GM12878 (cell line): ENCODE results near the gene ARL16. TPM values are rescaled to one million over a fixed set of nuclear protein-coding genes. Genes with fewer than 3 reads are reported as not detected.
A peak's percentile ranks its signal among the peaks of the same experiment; 100 is the strongest.

Experiments used
- ATAC-seq: fragments of 200-7000 bp; cut with Tn5 transposase; 3 replicates; pipeline ENCODE4 v1.9.1; 2020; ENCODE audit warnings: mild to moderate bottlenecking, moderate library complexity
- BruUV-seq: library from RNA; stranded (reverse); fragments of 400-500 nt; replicated peaks from 2 replicates; lab custom pipeline; 2021; lab: Mats Ljungman, UMichigan
- CTCF ChIA-PET: fragments of 300-600 bp; sonication (Branson Sonifier 250); formaldehyde crosslinking; extraction: SDS; loops from one replicate; lab custom pipeline; 2021; ENCODE audit warnings: inconsistent platforms; lab: Yijun Ruan, JAX
- POLR2A ChIA-PET: fragments of 350-600 bp; formaldehyde crosslinking; extraction: SDS; loops from one replicate; lab custom pipeline; 2021; ENCODE audit warnings: inconsistent platforms; lab: Charles Lee
- RAD21 ChIA-PET: fragments of 300-600 bp; sonication (Branson Sonifier 250); formaldehyde crosslinking; loops from one replicate; lab custom pipeline; 2023; ENCODE audit warnings: antibody characterized with exemption; ENCODE audit not compliant: unreplicated experiment; lab: Charles Lee
- SMC1A ChIA-PET: fragments of 300-600 bp; sonication (Branson Sonifier 250); formaldehyde crosslinking; loops from one replicate; lab custom pipeline; 2023; ENCODE audit not compliant: unreplicated experiment, uncharacterized antibody; lab: Charles Lee
- DNase-seq: peaks from one replicate; pipeline ENCODE4 v3.0.0-alpha.2; 2011; ENCODE audit warnings: low read depth, low spot score
- FAIRE-seq: peaks from 3 replicates; lab custom pipeline; 2011; peaks lifted over from hg19 to GRCh38; lab: Jason Lieb, UNC
- H2AFZ ChIP-seq: 2 replicates; pipeline ENCODE4 v1.6.0; 2011; ENCODE audit warnings: low read depth, low read length, control low read depth; ENCODE audit not compliant: control insufficient read depth
- H3K27ac ChIP-seq: 2 replicates; pipeline ENCODE4 v1.5.1; 2011; ENCODE audit warnings: control low read depth; ENCODE audit not compliant: control insufficient read depth, insufficient read depth
- H3K27me3 ChIP-seq, 2 experiments: replicated peaks in 1 of 2; 2 replicates each; pipeline versions ENCODE4 v1.6.0 to v1.6.1; 2011; ENCODE audit warnings: low read length in 1 of 2; ENCODE audit not compliant: control insufficient read depth in 2 of 2, insufficient read depth in 2 of 2
- H3K36me3 ChIP-seq, 2 experiments: 2 replicates each; pipeline ENCODE4 v1.5.1; 2011; ENCODE audit warnings: low read length in 1 of 2; ENCODE audit not compliant: control insufficient read depth in 2 of 2, insufficient read depth in 2 of 2
- H3K4me1 ChIP-seq: 2 replicates; pipeline ENCODE4 v1.6.1; 2011; ENCODE audit warnings: mild to moderate bottlenecking, low read length, moderate library complexity, mixed read lengths; ENCODE audit not compliant: control insufficient read depth, insufficient read depth
- H3K4me2 ChIP-seq: 2 replicates; pipeline ENCODE4 v1.6.0; 2011; ENCODE audit warnings: control low read depth; ENCODE audit not compliant: control insufficient read depth, insufficient read depth
- H3K4me3 ChIP-seq: fragments of 200-600 bp; sonication (generic); 2 replicates; pipeline ENCODE4 v1.5.1; 2016
- H3K79me2 ChIP-seq: 2 replicates; pipeline ENCODE4 v1.6.0; 2011; ENCODE audit warnings: low read length; ENCODE audit not compliant: control insufficient read depth, insufficient read depth
- H3K9ac ChIP-seq: 2 replicates; pipeline ENCODE4 v1.8.0; 2011; ENCODE audit warnings: low read length, control low read depth, mixed read lengths; ENCODE audit not compliant: control insufficient read depth, insufficient read depth
- H3K9me3 ChIP-seq: replicated peaks from 3 replicates; pipeline ENCODE4 v1.5.1; 2011; ENCODE audit warnings: mild to moderate bottlenecking, low read length; ENCODE audit not compliant: control insufficient read depth, insufficient read depth
- H4K20me1 ChIP-seq: 2 replicates; pipeline ENCODE4 v1.6.0; 2011; ENCODE audit not compliant: control insufficient read depth, insufficient read depth
- FOXK2 ChIP-seq: fragments of 450-650 bp; IDR thresholded peaks from 2 replicates; pipeline ENCODE4 v1.6.1; 2017; ENCODE audit warnings: mild to moderate bottlenecking, moderate library complexity
- NBN ChIP-seq: fragments of 450-650 bp; IDR thresholded peaks from 2 replicates; pipeline ENCODE4 v1.6.1; 2016
- POLR2AphosphoS5 ChIP-seq: IDR thresholded peaks from 2 replicates; pipeline ENCODE4 v1.6.1; 2011; ENCODE audit warnings: mild to moderate bottlenecking, low read length, inconsistent platforms
- WGBS: methylation state at CpG from one replicate; pipeline ENCODE4 v1.1.6; 2016; ENCODE audit warnings: low lambda C conversion rate; ENCODE audit not compliant: insufficient replicate concordance, insufficient coverage; ENCODE audit errors: missing lambda C conversion rate; 5-methylcytosine and 5-hydroxymethylcytosine counted together
- in situ Hi-C: fragments of 300-500 bp; cut with MboI; formaldehyde crosslinking; loops from 9 replicates; pipeline ENCODE4 v1.14.3; 2018; ENCODE audit warnings: mixed read lengths
- intact Hi-C: fragments of 100-400 bp; cut with micrococcal nuclease; formaldehyde crosslinking; loops from one replicate; pipeline ENCODE4 v1.14.2; 2022; ENCODE audit not compliant: unreplicated experiment
- polyA plus RNA-seq, 11 experiments: library from polyadenylated mRNA; depleted of rRNA in 4 of 11; unstranded in 6 of 11; stranded (reverse) in 5 of 11; fragments of >200 nt; fragmentation: Nextera tagmentation in 4 of 11; fragmentation: Illumina TruSeq in 1 of 11; extraction: Ambion mirVana in 4 of 11; extraction: Trizol in 1 of 11; gene quantifications; 1 replicate in 1 of 11; 2 replicates in 10 of 11; pipeline versions ENCODE4 v1.2.1 to v1.2.3, GENCODE V29; 2011 to 2016; ENCODE audit warnings: inconsistent platforms in 2 of 11, missing spikeins in 2 of 11, low read depth in 1 of 11
- total RNA-seq, 4 experiments: library from RNA; depleted of rRNA in 3 of 4; stranded (reverse); fragments of >200 nt in 3 of 4; fragmentation: Illumina TruSeq in 1 of 4; extraction: Trizol in 1 of 4; gene quantifications; 2 replicates each; pipeline versions ENCODE4 v1.2.1 to v1.2.3, GENCODE V29; 2013 to 2021
- TF ChIP-seq, protein P1 (sequence below): fragments of 450-650 bp; IDR thresholded peaks from 2 replicates; pipeline ENCODE4 v1.6.1; 2017; ENCODE audit warnings: mild to moderate bottlenecking
- TF ChIP-seq, protein P2 (sequence below): IDR thresholded peaks from 2 replicates; pipeline ENCODE4 v1.6.1; 2012; ENCODE audit warnings: mild to moderate bottlenecking, low read depth, low read length

Gene ARL16
- total and polyA plus RNA-seq, 10 of the 15 experiments (the other 5 are each of a cell fraction or from before 2014, with no cell fraction given), result 4.7 to 47.6 (median 30.9) TPM

DNA sequence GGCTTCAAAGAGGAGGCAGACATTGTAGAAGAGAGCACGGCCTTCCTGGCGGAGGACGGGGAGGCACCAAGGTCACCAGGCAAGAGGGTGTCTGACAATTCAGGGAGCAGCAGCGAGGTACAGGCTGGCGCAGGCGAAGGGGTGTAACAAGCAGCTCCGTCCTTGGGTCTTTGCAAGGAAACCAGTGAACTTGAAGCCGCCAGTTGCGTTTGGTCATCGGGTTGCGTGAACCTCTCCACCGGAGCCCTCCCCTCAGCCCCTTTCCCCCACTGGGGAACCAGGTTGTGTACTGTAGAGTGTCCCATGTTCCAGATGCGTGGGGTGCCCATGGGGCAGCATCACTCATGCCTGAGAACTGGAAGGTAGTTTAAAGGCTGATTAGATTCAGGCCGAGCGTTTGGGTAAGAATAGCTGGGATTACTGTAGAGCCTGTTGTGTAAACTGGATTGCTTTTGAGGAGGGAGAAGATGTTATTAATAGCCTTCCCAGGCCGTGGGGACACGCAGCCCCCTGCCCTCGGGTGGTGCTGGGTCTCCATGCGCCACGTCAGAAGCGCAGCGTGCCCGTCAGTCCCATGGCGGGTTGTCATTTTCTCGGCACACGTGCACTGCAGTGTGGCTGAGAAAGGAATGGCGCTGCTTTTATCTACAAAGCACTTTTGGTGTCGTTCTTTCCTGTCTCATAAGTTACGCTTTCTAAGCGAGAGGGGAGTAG is 22.1 kb upstream of the ARL16 start:
- ATAC-seq (no peak), DNase-seq (no peak), FAIRE-seq (no peak)
- H3K4me1 ChIP-seq, result peaks cover 14% of the 10 kb centered on the region
- H3K4me2 ChIP-seq, result no peak overlapping the region
- intact Hi-C loops (no loop called here), in situ Hi-C loops (no loop called here)
- H3K9me3 ChIP-seq, result no peaks in the 10 kb centered on the region
- ChIA-PET CTCF (interaction anchor here (0.7 kb wide), 1 partner anchor 592 kb away, joined by 3 read pairs; no protein-coding TSS in a partner anchor), POLR2A (interaction anchor here (1.0 kb wide), 1 partner anchor 39 kb away, joined by 3 read pairs; the partner anchor contains the start of genes CCDC137 and OXLD1), RAD21 (no interaction called here), SMC1A (interaction anchor here (1.1 kb wide), 1 partner anchor 21 kb away, joined by 3 read pairs; no protein-coding TSS in a partner anchor)
- peaks cover 15 to 30% of the 10 kb centered on the region in 2 experiments for H3K36me3 ChIP-seq
- no peak overlapping the region for H3K4me3 ChIP-seq
- BruUV-seq, result no TSS peak
- no peak overlapping the region for H3K9ac ChIP-seq
- no peak overlapping the region for H3K27ac ChIP-seq
- H4K20me1 ChIP-seq, result 0 out of 2 replicates have a peak, but pooled peaks cover 3% of the 10 kb centered on the region
- no peak overlapping the region for H2AFZ ChIP-seq
- 95% methylated on average over 30 of the region's 30 CpGs for WGBS
- no peaks in the 10 kb centered on the region for H3K27me3 ChIP-seq
- TF ChIP-seq NBN (no peak), FOXK2 (no peak), POLR2AphosphoS5 (peak; percentile 62; the same call in 1 of the 2 replicates)
- TF ChIP-seq, protein P1, sequence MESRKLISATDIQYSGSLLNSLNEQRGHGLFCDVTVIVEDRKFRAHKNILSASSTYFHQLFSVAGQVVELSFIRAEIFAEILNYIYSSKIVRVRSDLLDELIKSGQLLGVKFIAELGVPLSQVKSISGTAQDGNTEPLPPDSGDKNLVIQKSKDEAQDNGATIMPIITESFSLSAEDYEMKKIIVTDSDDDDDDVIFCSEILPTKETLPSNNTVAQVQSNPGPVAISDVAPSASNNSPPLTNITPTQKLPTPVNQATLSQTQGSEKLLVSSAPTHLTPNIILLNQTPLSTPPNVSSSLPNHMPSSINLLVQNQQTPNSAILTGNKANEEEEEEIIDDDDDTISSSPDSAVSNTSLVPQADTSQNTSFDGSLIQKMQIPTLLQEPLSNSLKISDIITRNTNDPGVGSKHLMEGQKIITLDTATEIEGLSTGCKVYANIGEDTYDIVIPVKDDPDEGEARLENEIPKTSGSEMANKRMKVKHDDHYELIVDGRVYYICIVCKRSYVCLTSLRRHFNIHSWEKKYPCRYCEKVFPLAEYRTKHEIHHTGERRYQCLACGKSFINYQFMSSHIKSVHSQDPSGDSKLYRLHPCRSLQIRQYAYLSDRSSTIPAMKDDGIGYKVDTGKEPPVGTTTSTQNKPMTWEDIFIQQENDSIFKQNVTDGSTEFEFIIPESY, result no peak
- TF ChIP-seq, protein P2, sequence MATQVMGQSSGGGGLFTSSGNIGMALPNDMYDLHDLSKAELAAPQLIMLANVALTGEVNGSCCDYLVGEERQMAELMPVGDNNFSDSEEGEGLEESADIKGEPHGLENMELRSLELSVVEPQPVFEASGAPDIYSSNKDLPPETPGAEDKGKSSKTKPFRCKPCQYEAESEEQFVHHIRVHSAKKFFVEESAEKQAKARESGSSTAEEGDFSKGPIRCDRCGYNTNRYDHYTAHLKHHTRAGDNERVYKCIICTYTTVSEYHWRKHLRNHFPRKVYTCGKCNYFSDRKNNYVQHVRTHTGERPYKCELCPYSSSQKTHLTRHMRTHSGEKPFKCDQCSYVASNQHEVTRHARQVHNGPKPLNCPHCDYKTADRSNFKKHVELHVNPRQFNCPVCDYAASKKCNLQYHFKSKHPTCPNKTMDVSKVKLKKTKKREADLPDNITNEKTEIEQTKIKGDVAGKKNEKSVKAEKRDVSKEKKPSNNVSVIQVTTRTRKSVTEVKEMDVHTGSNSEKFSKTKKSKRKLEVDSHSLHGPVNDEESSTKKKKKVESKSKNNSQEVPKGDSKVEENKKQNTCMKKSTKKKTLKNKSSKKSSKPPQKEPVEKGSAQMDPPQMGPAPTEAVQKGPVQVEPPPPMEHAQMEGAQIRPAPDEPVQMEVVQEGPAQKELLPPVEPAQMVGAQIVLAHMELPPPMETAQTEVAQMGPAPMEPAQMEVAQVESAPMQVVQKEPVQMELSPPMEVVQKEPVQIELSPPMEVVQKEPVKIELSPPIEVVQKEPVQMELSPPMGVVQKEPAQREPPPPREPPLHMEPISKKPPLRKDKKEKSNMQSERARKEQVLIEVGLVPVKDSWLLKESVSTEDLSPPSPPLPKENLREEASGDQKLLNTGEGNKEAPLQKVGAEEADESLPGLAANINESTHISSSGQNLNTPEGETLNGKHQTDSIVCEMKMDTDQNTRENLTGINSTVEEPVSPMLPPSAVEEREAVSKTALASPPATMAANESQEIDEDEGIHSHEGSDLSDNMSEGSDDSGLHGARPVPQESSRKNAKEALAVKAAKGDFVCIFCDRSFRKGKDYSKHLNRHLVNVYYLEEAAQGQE, result no peak
- peaks cover 46% of the 10 kb centered on the region for H3K79me2 ChIP-seq
